ENCODE results near the gene ASPM. TPM values are rescaled to one million over a fixed set of nuclear protein-coding genes. Genes with fewer than 3 reads are reported as not detected.

ASPM gene
- polyA plus RNA-seq, 3 donors: 0.01 to 0.08 (median 0.05) TPM

DNA sequence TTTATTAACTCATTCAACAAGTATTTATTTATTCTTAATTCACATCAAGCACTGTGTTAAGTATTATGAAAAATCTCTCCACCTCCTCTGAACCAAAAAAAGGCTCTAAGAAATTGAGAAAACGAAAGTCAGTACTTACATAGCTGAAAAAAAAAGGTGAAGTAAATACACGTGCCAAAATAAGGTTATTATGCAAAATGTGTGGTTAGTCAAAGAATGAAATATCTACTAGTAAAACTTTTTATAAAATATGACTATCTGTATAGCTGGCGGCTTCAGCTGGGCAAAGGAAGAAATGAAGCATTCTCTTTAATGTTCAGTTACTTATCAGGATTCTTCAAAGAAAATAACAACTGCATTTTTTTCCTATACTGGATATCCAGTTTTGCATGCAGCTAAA, 35.5 kb upstream of the ASPM start:
- H3K9me3 ChIP-seq (replicated peaks in 1 of 2; ENCODE audit: control insufficient read depth in 1 of 2, insufficient read depth in 1 of 2, low read length in 2 of 2): no peaks in the 10 kb centered on the region
- H3K4me3 Mint-ChIP-seq: no peak overlapping the region
- no peak overlapping the region for H2AFZ ChIP-seq (ENCODE audit: insufficient read depth, low read depth, low read length, poor library complexity, severe bottlenecking)
- no peaks in the 10 kb centered on the region for H3K79me2 ChIP-seq (ENCODE audit: insufficient read depth, low read length)
- H3K4me3 ChIP-seq (replicated peaks in 1 of 3; ENCODE audit: low read depth in 2 of 3, low read length in 3 of 3): no peak overlapping the region
- H3K27ac Mint-ChIP-seq: no peak overlapping the region
- H3K9me3 Mint-ChIP-seq: no peaks in the 10 kb centered on the region
- peaks cover 3% of the 10 kb centered on the region for H3K4me1 Mint-ChIP-seq
- DNase-seq: no peak
- peaks cover 2 to 5% of the 10 kb centered on the region in 2 donors for H3K4me1 ChIP-seq (ENCODE audit: control insufficient read depth in 1 of 2, insufficient read depth in 2 of 2, low read length in 2 of 2)
- H3K36me3 Mint-ChIP-seq: peaks cover 50 to 52% of the 10 kb centered on the region in 2 donors
- 80% methylated on average over 1 of the region's 3 CpGs for WGBS (ENCODE audit: insufficient coverage)
- peaks cover 49 to 82% of the 10 kb centered on the region in 2 donors for H3K36me3 ChIP-seq (replicated peaks in 1 of 2; ENCODE audit: control insufficient read depth in 1 of 2, insufficient read depth in 2 of 2, low read length in 2 of 2)
- intact Hi-C loops (cut with micrococcal nuclease): loop anchor here in 1 of 2 donors (5.0 kb wide), 1 partner anchor 175 kb away; no protein-coding TSS in a partner anchor
- no peak overlapping the region for H3K4me2 ChIP-seq (replicated peaks; ENCODE audit: extremely low read depth, low read length, poor library complexity, severe bottlenecking)
- H3K27me3 ChIP-seq (ENCODE audit: control insufficient read depth in 2 of 2, insufficient read depth in 2 of 2, low read length in 2 of 2): no peaks in the 10 kb centered on the region
- no peak overlapping the region for H3K27ac ChIP-seq (ENCODE audit: low read depth in 1 of 2, low read length in 2 of 2)
- no peak overlapping the region for H3K9ac ChIP-seq (ENCODE audit: insufficient read depth, low read length, poor library complexity, severe bottlenecking)
- H4K20me1 ChIP-seq (ENCODE audit: insufficient read depth, low read length): no peaks in the 10 kb centered on the region
- no peaks in the 10 kb centered on the region for H3K27me3 Mint-ChIP-seq (ENCODE audit: low read depth in 3 of 3)
- TF ChIP-seq, protein P1, sequence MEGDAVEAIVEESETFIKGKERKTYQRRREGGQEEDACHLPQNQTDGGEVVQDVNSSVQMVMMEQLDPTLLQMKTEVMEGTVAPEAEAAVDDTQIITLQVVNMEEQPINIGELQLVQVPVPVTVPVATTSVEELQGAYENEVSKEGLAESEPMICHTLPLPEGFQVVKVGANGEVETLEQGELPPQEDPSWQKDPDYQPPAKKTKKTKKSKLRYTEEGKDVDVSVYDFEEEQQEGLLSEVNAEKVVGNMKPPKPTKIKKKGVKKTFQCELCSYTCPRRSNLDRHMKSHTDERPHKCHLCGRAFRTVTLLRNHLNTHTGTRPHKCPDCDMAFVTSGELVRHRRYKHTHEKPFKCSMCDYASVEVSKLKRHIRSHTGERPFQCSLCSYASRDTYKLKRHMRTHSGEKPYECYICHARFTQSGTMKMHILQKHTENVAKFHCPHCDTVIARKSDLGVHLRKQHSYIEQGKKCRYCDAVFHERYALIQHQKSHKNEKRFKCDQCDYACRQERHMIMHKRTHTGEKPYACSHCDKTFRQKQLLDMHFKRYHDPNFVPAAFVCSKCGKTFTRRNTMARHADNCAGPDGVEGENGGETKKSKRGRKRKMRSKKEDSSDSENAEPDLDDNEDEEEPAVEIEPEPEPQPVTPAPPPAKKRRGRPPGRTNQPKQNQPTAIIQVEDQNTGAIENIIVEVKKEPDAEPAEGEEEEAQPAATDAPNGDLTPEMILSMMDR (IDR thresholded peaks at IDR 0.05): no peak

DNA sequence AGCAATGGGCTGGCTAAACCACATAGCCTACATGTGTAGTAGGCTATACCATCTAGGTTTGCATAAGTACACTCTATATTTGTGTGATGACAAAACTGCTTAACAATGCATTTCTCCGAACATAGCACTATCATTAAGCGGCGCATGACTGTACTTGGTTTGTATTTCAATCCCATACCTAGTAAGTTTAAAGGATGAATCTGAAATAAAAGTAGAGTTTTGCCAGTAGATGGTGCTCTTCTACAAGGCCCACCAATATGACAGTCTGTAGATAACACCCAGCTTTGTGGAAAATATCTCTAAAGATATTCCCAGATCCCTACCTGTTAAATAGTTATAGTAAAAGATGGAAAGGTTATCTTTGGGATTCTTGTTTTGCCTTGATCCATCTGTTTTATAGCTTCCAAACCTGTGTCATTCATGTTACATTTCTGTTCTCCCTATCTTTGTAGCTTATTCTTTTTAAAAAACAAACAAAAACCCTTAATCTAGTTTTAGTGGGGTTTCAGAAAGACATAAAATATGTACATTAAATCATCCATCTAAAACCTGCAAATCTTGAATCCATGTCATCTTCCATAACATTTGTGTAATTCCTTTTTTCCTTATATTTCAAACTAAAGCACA, 33.9 kb upstream of the ASPM start:
- H3K9me3 Mint-ChIP-seq: no peaks in the 10 kb centered on the region
- Histone ChIP-seq H3K27me3 (ENCODE audit: control insufficient read depth in 2 of 2, insufficient read depth in 2 of 2, low read length in 2 of 2) (no peaks in the 10 kb centered on the region), H4K20me1 (ENCODE audit: insufficient read depth, low read length) (no peaks in the 10 kb centered on the region), H3K27ac (ENCODE audit: low read depth in 1 of 2, low read length in 2 of 2) (no peak overlapping the region), H3K36me3 (replicated peaks in 1 of 2; ENCODE audit: control insufficient read depth in 1 of 2, insufficient read depth in 2 of 2, low read length in 2 of 2) (peaks cover 54 to 82% of the 10 kb centered on the region in 2 donors), H3K9ac (ENCODE audit: insufficient read depth, low read length, poor library complexity, severe bottlenecking) (no peak overlapping the region), H3K4me2 (replicated peaks; ENCODE audit: extremely low read depth, low read length, poor library complexity, severe bottlenecking) (no peak overlapping the region), H3K79me2 (ENCODE audit: insufficient read depth, low read length) (no peaks in the 10 kb centered on the region), H3K9me3 (replicated peaks in 1 of 2; ENCODE audit: control insufficient read depth in 1 of 2, insufficient read depth in 1 of 2, low read length in 2 of 2) (no peaks in the 10 kb centered on the region), H3K4me1 (ENCODE audit: control insufficient read depth in 1 of 2, insufficient read depth in 2 of 2, low read length in 2 of 2) (peaks cover 2 to 5% of the 10 kb centered on the region in 2 donors), H3K4me3 (replicated peaks in 1 of 3; ENCODE audit: low read depth in 2 of 3, low read length in 3 of 3) (no peak overlapping the region), H2AFZ (ENCODE audit: insufficient read depth, low read depth, low read length, poor library complexity, severe bottlenecking) (no peak overlapping the region)
- TF ChIP-seq, protein P1 (IDR thresholded peaks at IDR 0.05): peak; percentile 63
- no peak overlapping the region for H3K4me3 Mint-ChIP-seq
- intact Hi-C loops (cut with micrococcal nuclease): loop anchor here in 1 of 2 donors (5.0 kb wide), 1 partner anchor 177 kb away; no protein-coding TSS in a partner anchor
- no peaks in the 10 kb centered on the region for H3K27me3 Mint-ChIP-seq (ENCODE audit: low read depth in 3 of 3)
- WGBS (ENCODE audit: insufficient coverage): no CpG with 5 or more reads among the region's 3 CpGs
- peak in 2 of 3 donors; percentile 6 to 19 for DNase-seq
- H3K36me3 Mint-ChIP-seq: peaks cover 44 to 45% of the 10 kb centered on the region in 2 donors
- no peak overlapping the region for H3K27ac Mint-ChIP-seq
- H3K4me1 Mint-ChIP-seq: peaks cover 3% of the 10 kb centered on the region
